Tibial nerve (tissue), 4 donors: ENCODE results near the gene CLDN16.

Experiments
- CTCF ChIP-seq, 5 experiments: fragments of 200-600 bp in 3 of 5; fragments of 450-650 bp in 2 of 5; sonication (generic) in 3 of 5; IDR thresholded peaks; one replicate each; pipeline ENCODE4 v1.5.1; 2016 to 2019; ENCODE audit warnings: antibody characterized with exemption in 5 of 5, mild to moderate bottlenecking in 3 of 5, moderate library complexity in 2 of 5
- EP300 ChIP-seq, 2 donors: sonication (generic); formaldehyde crosslinking; IDR thresholded peaks; one replicate each; pipeline ENCODE4 v1.6.1; 2017; ENCODE audit warnings: antibody characterized with exemption in 2 of 2, mild to moderate bottlenecking in 1 of 2

GRCh38 chr3:190356246-190356645 is 31.7 kb upstream of the CLDN16 start:
- TF ChIP-seq CTCF (IDR thresholded peaks at IDR 0.05): no peak
- no peak for TF ChIP-seq EP300 (IDR thresholded peaks at IDR 0.05)
